H1 (cell line): ENCODE results near the gene NBPF3. TPM values are rescaled to one million over a fixed set of nuclear protein-coding genes. Genes with fewer than 3 reads are reported as not detected.
A peak's percentile ranks its signal among the peaks of the same experiment; 100 is the strongest.

Experiments used
- CTCF ChIA-PET: fragments of 300-600 bp; sonication (Branson Sonifier 250); formaldehyde crosslinking; loops from one replicate; lab custom pipeline; 2021; ENCODE audit not compliant: partially characterized antibody; lab: Charles Lee
- POLR2A ChIA-PET: fragments of 300-600 bp; sonication (Branson Sonifier 250); formaldehyde crosslinking; loops from one replicate; lab custom pipeline; 2021; ENCODE audit warnings: inconsistent platforms; ENCODE audit not compliant: partially characterized antibody; lab: Charles Lee
- DNase-seq, 2 experiments: peaks; one replicate each; pipeline versions ENCODE4 v3.0.0 to v3.0.0-alpha.2; 2010 to 2022; ENCODE audit warnings: low spot score in 2 of 2, low read depth in 1 of 2, mixed read lengths in 1 of 2
- FAIRE-seq: peaks from 2 replicates; lab custom pipeline; 2011; peaks lifted over from hg19 to GRCh38; lab: Jason Lieb, UNC
- H2AFZ ChIP-seq: 2 replicates; pipeline ENCODE4 v1.8.1; 2012; ENCODE audit warnings: low read length, inconsistent platforms
- H2AK5ac ChIP-seq: 2 replicates; pipeline ENCODE4 v1.6.1; 2013; ENCODE audit warnings: low read depth, low read length
- H2BK120ac ChIP-seq: replicated peaks from 2 replicates; pipeline ENCODE3; 2013; ENCODE audit warnings: low read depth, low read length, inconsistent platforms
- H2BK12ac ChIP-seq: 2 replicates; pipeline ENCODE4 v1.6.1; 2013; ENCODE audit warnings: low read depth, low read length
- H2BK15ac ChIP-seq: 2 replicates; pipeline ENCODE4 v1.6.1; 2013; ENCODE audit warnings: low read length
- H2BK20ac ChIP-seq: 2 replicates; pipeline ENCODE4 v1.6.1; 2013; ENCODE audit warnings: low read length
- H2BK5ac ChIP-seq: 2 replicates; pipeline ENCODE4 v1.6.1; 2013; ENCODE audit warnings: low read depth, low read length
- H3K14ac ChIP-seq: 2 replicates; pipeline ENCODE4 v1.6.1; 2013; ENCODE audit warnings: inconsistent platforms; ENCODE audit not compliant: insufficient read length
- H3K18ac ChIP-seq: 2 replicates; pipeline ENCODE4 v1.6.1; 2013; ENCODE audit warnings: low read length; ENCODE audit errors: extremely low read depth
- H3K23ac ChIP-seq: 2 replicates; pipeline ENCODE4 v1.6.1; 2013; ENCODE audit warnings: inconsistent platforms; ENCODE audit not compliant: insufficient read length
- H3K23me2 ChIP-seq: 2 replicates; pipeline ENCODE4 v1.6.1; 2013; ENCODE audit warnings: low read depth, low read length
- H3K27ac ChIP-seq: 2 replicates; pipeline ENCODE4 v1.6.1; 2011; ENCODE audit warnings: low read depth, low read length, inconsistent platforms
- H3K27me3 ChIP-seq, 4 experiments: replicated peaks in 1 of 4; 1 replicate in 1 of 4; 2 replicates in 3 of 4; pipeline versions ENCODE4 v1.6.1 to v1.8.1; 2011 to 2013; ENCODE audit warnings: low read length in 3 of 4, mild to moderate bottlenecking in 3 of 4, inconsistent platforms in 2 of 4, mixed read lengths in 2 of 4, moderate library complexity in 1 of 4; ENCODE audit not compliant: control insufficient read depth in 3 of 4, insufficient read depth in 3 of 4; ENCODE audit errors: extremely low read depth in 1 of 4
- H3K36me3 ChIP-seq, 4 experiments: 2 replicates each; pipeline versions ENCODE4 v1.6.1 to v1.8.1; 2011 to 2013; ENCODE audit warnings: mild to moderate bottlenecking in 4 of 4, low read length in 3 of 4, moderate library complexity in 2 of 4, control low read depth in 1 of 4, inconsistent platforms in 1 of 4; ENCODE audit not compliant: insufficient read depth in 4 of 4, control insufficient read depth in 2 of 4
- H3K4ac ChIP-seq: replicated peaks from 2 replicates; pipeline ENCODE3; 2013; ENCODE audit warnings: low read length, low read depth, mixed read lengths, inconsistent platforms; ENCODE audit not compliant: insufficient read length
- H3K4me1 ChIP-seq, 4 experiments: replicated peaks in 1 of 4; 1 replicate in 1 of 4; 2 replicates in 3 of 4; pipeline versions ENCODE4 v1.6.1 to v1.8.1; 2011 to 2013; ENCODE audit warnings: low read length in 3 of 4, inconsistent platforms in 2 of 4, mixed read lengths in 1 of 4; ENCODE audit not compliant: insufficient read depth in 4 of 4, control insufficient read depth in 3 of 4
- H3K4me2 ChIP-seq, 2 experiments: 2 replicates each; pipeline versions ENCODE4 v1.6.1 to v1.8.1; 2011 to 2013; ENCODE audit warnings: low read depth in 2 of 2, low read length in 2 of 2, control low read depth in 1 of 2, inconsistent platforms in 1 of 2, mild to moderate bottlenecking in 1 of 2; ENCODE audit not compliant: insufficient read depth in 1 of 2
- H3K4me3 ChIP-seq, 4 experiments: fragments of 200-600, 300-600 bp in 1 of 4; sonication (generic), shearing (Covaris generic), sonication (Bioruptor Twin) in 1 of 4; 2 replicates each; pipeline versions ENCODE4 v1.5.1 to v1.8.1; 2011 to 2016; ENCODE audit warnings: low read length in 4 of 4, low read depth in 3 of 4, control low read depth in 2 of 4, inconsistent platforms in 2 of 4, mild to moderate bottlenecking in 2 of 4, mixed read lengths in 1 of 4, moderate library complexity in 1 of 4; ENCODE audit not compliant: insufficient read depth in 2 of 4; ENCODE audit errors: extremely low read depth in 1 of 4
- H3K56ac ChIP-seq: replicated peaks from 2 replicates; pipeline ENCODE3; 2013; ENCODE audit warnings: low read depth, mild to moderate bottlenecking, mixed read lengths, low read length, inconsistent platforms; ENCODE audit not compliant: insufficient read length
- H3K79me1 ChIP-seq: 2 replicates; pipeline ENCODE4 v1.6.1; 2013; ENCODE audit warnings: low read depth, low read length, control low read depth
- H3K79me2 ChIP-seq, 2 experiments: 2 replicates each; pipeline versions ENCODE4 v1.6.1 to v1.8.1; 2012 to 2013; ENCODE audit warnings: low read length in 2 of 2, mild to moderate bottlenecking in 2 of 2, inconsistent platforms in 1 of 2; ENCODE audit not compliant: insufficient read depth in 2 of 2, control insufficient read depth in 1 of 2
- H3K9ac ChIP-seq, 4 experiments: replicated peaks in 1 of 4; 1 replicate in 1 of 4; 2 replicates in 3 of 4; pipeline versions ENCODE4 v1.6.1 to v1.8.1; 2011 to 2013; ENCODE audit warnings: low read depth in 3 of 4, low read length in 3 of 4, control low read depth in 2 of 4, mild to moderate bottlenecking in 2 of 4, moderate library complexity in 2 of 4, inconsistent platforms in 1 of 4; ENCODE audit errors: extremely low read depth in 1 of 4
- H3K9me3 ChIP-seq, 2 experiments: 2 replicates each; pipeline versions ENCODE4 v1.6.1 to v1.8.1; 2012 to 2013; ENCODE audit warnings: mild to moderate bottlenecking in 2 of 2, moderate library complexity in 2 of 2, control low read depth in 1 of 2, inconsistent platforms in 1 of 2, low read depth in 1 of 2, low read length in 1 of 2, mixed read lengths in 1 of 2; ENCODE audit not compliant: insufficient read depth in 2 of 2
- H4K20me1 ChIP-seq, 2 experiments: replicated peaks in 1 of 2; 2 replicates each; pipeline versions ENCODE3 to v1.8.1; 2011 to 2013; ENCODE audit warnings: inconsistent platforms in 2 of 2, low read length in 2 of 2, mild to moderate bottlenecking in 1 of 2; ENCODE audit not compliant: insufficient read depth in 2 of 2, control insufficient read depth in 1 of 2
- H4K5ac ChIP-seq: 2 replicates; pipeline ENCODE4 v1.6.1; 2013; ENCODE audit warnings: low read length, low read depth, mixed read lengths, inconsistent platforms; ENCODE audit not compliant: insufficient read length
- H4K8ac ChIP-seq: 2 replicates; pipeline ENCODE4 v1.8.0; 2013; ENCODE audit warnings: mild to moderate bottlenecking, moderate library complexity, low read length, inconsistent platforms; ENCODE audit not compliant: insufficient read depth; ENCODE audit errors: extremely low read depth
- H4K91ac ChIP-seq: replicated peaks from 2 replicates; pipeline ENCODE3; 2013; ENCODE audit warnings: low read length, mixed read lengths, inconsistent platforms; ENCODE audit not compliant: insufficient read length
- POLR2A ChIP-seq, 2 experiments: IDR thresholded peaks; 1 replicate in 1 of 2; 2 replicates in 1 of 2; pipeline ENCODE4 v1.6.1; 2011; ENCODE audit warnings: low read depth in 2 of 2, low read length in 2 of 2, mild to moderate bottlenecking in 2 of 2; ENCODE audit errors: control extremely low read depth in 1 of 2
- TAF7 ChIP-seq: optimal IDR thresholded peaks from 2 replicates; pipeline ENCODE3; 2011; ENCODE audit warnings: low read depth, mild to moderate bottlenecking, inconsistent platforms, low read length, moderate library complexity, borderline replicate concordance
- WGBS, 2 experiments: shearing (Covaris generic) in 1 of 2; methylation state at CpG; one replicate each; pipeline versions ENCODE4 v1.1.6 to v1.1.7; 2013 to 2015; ENCODE audit warnings: low lambda C conversion rate in 2 of 2, mixed read lengths in 2 of 2, inconsistent platforms in 1 of 2, low coverage in 1 of 2, missing lambda C conversion rate in 1 of 2; ENCODE audit not compliant: insufficient replicate concordance in 2 of 2, insufficient coverage in 1 of 2, insufficient read length in 1 of 2; ENCODE audit errors: extremely low coverage in 1 of 2, missing lambda C conversion rate in 1 of 2; 5-methylcytosine and 5-hydroxymethylcytosine counted together
- polyA plus RNA-seq, 7 experiments: library from polyadenylated mRNA; depleted of rRNA in 3 of 7; stranded (reverse) in 5 of 7; unstranded in 2 of 7; fragments of >200 nt in 5 of 7; fragments of 200-250 nt in 2 of 7; gene quantifications; 1 replicate in 5 of 7; 2 replicates in 1 of 7; 4 replicates in 1 of 7; pipeline versions ENCODE4 v1.2.1 to v1.2.3, GENCODE V29; 2011 to 2013; ENCODE audit warnings: missing spikeins in 2 of 7, mixed read lengths in 2 of 7
- total RNA-seq: library from RNA; stranded (reverse); fragmentation: NEBNext Ultra II Directional; extraction: Animal tissue kit (Norgen Biotek cat#: 25700); gene quantifications from 2 replicates; pipeline ENCODE4 v1.2.1, GENCODE V29; 2021
- TF ChIP-seq, protein P1 (sequence below): IDR thresholded peaks from 2 replicates; pipeline ENCODE4 v1.6.1; 2012; ENCODE audit warnings: low read length, inconsistent platforms
- TF ChIP-seq, protein P2 (sequence below): IDR thresholded peaks from 2 replicates; pipeline ENCODE4 v1.6.1; 2012; ENCODE audit warnings: inconsistent platforms
- TF ChIP-seq, protein P3 (sequence below), 3 experiments: IDR thresholded peaks; 1 replicate in 2 of 3; 2 replicates in 1 of 3; pipeline versions ENCODE4 v1.5.1 to v1.6.1; 2011; ENCODE audit warnings: low read length in 3 of 3, mild to moderate bottlenecking in 3 of 3, inconsistent platforms in 2 of 3, low read depth in 1 of 3, moderate library complexity in 1 of 3; ENCODE audit not compliant: insufficient read depth in 1 of 3; ENCODE audit errors: control extremely low read depth in 1 of 3

Gene NBPF3
- total and polyA plus RNA-seq, 2 of the 8 experiments (the other 6 are each of a cell fraction or from before 2014, with no cell fraction given), result 3.8 to 4.3 TPM

DNA sequence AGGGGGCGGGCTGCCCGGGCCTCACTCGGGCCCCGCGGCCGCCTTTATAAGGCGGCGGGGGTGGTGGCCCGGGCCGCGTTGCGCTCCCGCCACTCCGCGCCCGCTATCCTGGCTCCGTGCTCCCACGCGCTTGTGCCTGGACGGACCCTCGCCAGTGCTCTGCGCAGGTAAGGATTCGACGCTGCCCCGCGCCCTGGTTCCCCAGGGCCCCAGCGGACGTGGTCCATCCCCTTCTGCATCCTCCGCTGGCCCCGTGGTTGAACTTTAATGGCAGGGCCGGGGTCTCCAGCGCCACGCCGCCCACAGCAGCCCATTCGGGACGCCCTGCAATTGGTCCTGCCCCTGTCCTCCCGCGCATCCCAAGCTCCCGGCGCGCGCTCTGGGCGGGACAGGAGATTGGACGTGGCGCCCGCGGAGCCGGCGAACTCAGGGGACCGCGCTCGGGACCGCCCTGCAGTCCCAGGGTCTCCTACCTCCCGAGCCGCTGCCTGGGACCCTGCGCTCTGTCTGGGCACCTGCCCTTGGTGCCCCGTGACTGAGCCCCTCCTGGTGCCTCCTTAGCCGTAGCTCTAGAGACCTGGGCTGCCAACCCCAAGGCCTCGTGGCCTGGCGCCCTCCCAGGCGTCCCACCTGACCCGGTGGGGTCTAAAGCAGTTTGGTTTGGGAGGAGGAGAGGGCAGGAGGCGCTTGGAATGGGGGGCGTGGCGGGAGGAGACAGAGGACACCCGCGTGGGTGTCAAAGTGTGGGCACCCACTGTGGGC is 69.6 kb downstream of the NBPF3 start, which contains the start of gene ALPL:
ALPL (plus strand) TSS at position 73 of the 762 bp plus-strand sequence. CDS start 44,659 bp downstream, outside the sequence.
- DNase-seq, result peak in 1 of 2 experiments; percentile 79
- H3K4ac ChIP-seq, result peak within 1 kb of the TSS; percentile 85
- ChIA-PET POLR2A (interaction anchor here (0.6 to 2.0 kb wide), 9 partner anchors 9 to 88 kb away, joined by 3 to 8 read pairs (median 3); no protein-coding TSS in a partner anchor), CTCF (interaction anchor here (0.7 to 26.3 kb wide), 11 partner anchors 14 to 189 kb away, joined by 3 to 372 read pairs (median 12); no protein-coding TSS in a partner anchor)
- peak within 1 kb of the TSS; percentile 92 for H4K91ac ChIP-seq
- H3K27ac ChIP-seq, result peak within 1 kb of the TSS; percentile 41; the same call in 1 of the 2 replicates
- H3K36me3 ChIP-seq, result peaks cover 0 to 5% (median 0%) of the 10 kb centered on the region in 4 experiments; a peak in 2 of 8 replicates
- peaks cover 4% of the 10 kb centered on the region for H3K79me1 ChIP-seq
- H3K9ac ChIP-seq, result peak within 1 kb of the TSS; percentile 20 to 77 (median 70); a peak in 5 of 7 replicates
- H2BK5ac ChIP-seq, result peak within 1 kb of the TSS; percentile 80; the same call in 1 of the 2 replicates
- H4K8ac ChIP-seq, result no peak within 1 kb of the TSS; the same call in 1 of the 2 replicates
- H3K56ac ChIP-seq, result peak within 1 kb of the TSS; percentile 71
- H3K23ac ChIP-seq, result no peak within 1 kb of the TSS
- WGBS, 2 experiments, result 2% methylated on average over 46 of the region's 67 CpGs; no CpG with 5 or more reads in 1 of the 2 experiments
- H2AK5ac ChIP-seq, result no peak within 1 kb of the TSS
- H4K20me1 ChIP-seq, result peaks cover 10 to 23% of the 10 kb centered on the region in 2 experiments
- H3K9me3 ChIP-seq, result no peaks in the 10 kb centered on the region
- FAIRE-seq, result no peak
- peak within 1 kb of the TSS; percentile 70 to 87 for H3K4me2 ChIP-seq
- no peak within 1 kb of the TSS for H3K14ac ChIP-seq
- peaks cover 10% of the 10 kb centered on the region; the same call in 1 of the 2 replicates for H3K23me2 ChIP-seq
- peaks cover 8 to 42% of the 10 kb centered on the region in 2 experiments; a peak in 3 of 4 replicates for H3K79me2 ChIP-seq
- H3K27me3 ChIP-seq, result peaks cover 0 to 17% (median 10%) of the 10 kb centered on the region in 4 experiments; a peak in 6 of 7 replicates
- peak within 1 kb of the TSS; percentile 79; the same call in 1 of the 2 replicates for H2AFZ ChIP-seq
- H3K4me3 ChIP-seq, result peak within 1 kb of the TSS; percentile 78 to 92 (median 80)
- peak within 1 kb of the TSS; percentile 72; the same call in 1 of the 2 replicates for H2BK15ac ChIP-seq
- peaks cover 14 to 22% (median 17%) of the 10 kb centered on the region in 4 experiments for H3K4me1 ChIP-seq
- H2BK20ac ChIP-seq, result peak within 1 kb of the TSS; percentile 48; the same call in 1 of the 2 replicates
- H2BK12ac ChIP-seq, result peak within 1 kb of the TSS; percentile 95; the same call in 1 of the 2 replicates
- H3K18ac ChIP-seq, result peak within 1 kb of the TSS; percentile 96
- H4K5ac ChIP-seq, result peak within 1 kb of the TSS; percentile 77
- no peak within 1 kb of the TSS for H2BK120ac ChIP-seq
- TF ChIP-seq, protein P1, sequence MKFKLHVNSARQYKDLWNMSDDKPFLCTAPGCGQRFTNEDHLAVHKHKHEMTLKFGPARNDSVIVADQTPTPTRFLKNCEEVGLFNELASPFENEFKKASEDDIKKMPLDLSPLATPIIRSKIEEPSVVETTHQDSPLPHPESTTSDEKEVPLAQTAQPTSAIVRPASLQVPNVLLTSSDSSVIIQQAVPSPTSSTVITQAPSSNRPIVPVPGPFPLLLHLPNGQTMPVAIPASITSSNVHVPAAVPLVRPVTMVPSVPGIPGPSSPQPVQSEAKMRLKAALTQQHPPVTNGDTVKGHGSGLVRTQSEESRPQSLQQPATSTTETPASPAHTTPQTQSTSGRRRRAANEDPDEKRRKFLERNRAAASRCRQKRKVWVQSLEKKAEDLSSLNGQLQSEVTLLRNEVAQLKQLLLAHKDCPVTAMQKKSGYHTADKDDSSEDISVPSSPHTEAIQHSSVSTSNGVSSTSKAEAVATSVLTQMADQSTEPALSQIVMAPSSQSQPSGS, result no peak
- TF ChIP-seq, protein P2, sequence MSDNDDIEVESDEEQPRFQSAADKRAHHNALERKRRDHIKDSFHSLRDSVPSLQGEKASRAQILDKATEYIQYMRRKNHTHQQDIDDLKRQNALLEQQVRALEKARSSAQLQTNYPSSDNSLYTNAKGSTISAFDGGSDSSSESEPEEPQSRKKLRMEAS, result peak; percentile 54; the same call in 1 of the 2 replicates
- TF ChIP-seq POLR2A (IDR thresholded peaks at IDR 0.05; ENCODE audit: control extremely low read depth in 1 of 2, low read depth in 2 of 2, low read length in 2 of 2), result peak in 1 of 2 experiments; percentile 72; a peak in 1 of 3 replicates
- peak; percentile 41 for TF ChIP-seq TAF7
- TF ChIP-seq, protein P3, sequence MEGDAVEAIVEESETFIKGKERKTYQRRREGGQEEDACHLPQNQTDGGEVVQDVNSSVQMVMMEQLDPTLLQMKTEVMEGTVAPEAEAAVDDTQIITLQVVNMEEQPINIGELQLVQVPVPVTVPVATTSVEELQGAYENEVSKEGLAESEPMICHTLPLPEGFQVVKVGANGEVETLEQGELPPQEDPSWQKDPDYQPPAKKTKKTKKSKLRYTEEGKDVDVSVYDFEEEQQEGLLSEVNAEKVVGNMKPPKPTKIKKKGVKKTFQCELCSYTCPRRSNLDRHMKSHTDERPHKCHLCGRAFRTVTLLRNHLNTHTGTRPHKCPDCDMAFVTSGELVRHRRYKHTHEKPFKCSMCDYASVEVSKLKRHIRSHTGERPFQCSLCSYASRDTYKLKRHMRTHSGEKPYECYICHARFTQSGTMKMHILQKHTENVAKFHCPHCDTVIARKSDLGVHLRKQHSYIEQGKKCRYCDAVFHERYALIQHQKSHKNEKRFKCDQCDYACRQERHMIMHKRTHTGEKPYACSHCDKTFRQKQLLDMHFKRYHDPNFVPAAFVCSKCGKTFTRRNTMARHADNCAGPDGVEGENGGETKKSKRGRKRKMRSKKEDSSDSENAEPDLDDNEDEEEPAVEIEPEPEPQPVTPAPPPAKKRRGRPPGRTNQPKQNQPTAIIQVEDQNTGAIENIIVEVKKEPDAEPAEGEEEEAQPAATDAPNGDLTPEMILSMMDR (IDR thresholded peaks at IDR 0.05; ENCODE audit: control extremely low read depth in 1 of 3, insufficient read depth in 1 of 3, low read depth in 1 of 3, low read length in 3 of 3), result no peak
